GM23248 (cell line): ENCODE measurements around the gene NSA2.

Experiments used
- EZH2 ChIP-seq: fragments of 200-600 bp; sonication (generic); IDR thresholded peaks from 2 replicates; pipeline ENCODE4 v1.6.1; 2018; ENCODE audit warnings: antibody characterized with exemption, mild to moderate bottlenecking; ENCODE audit not compliant: insufficient read depth, poor library complexity, severe bottlenecking
- EZH2phosphoT487 ChIP-seq: fragments of 200-600 bp; sonication (generic); IDR thresholded peaks from 2 replicates; pipeline ENCODE4 v1.6.1; 2018; ENCODE audit warnings: antibody characterized with exemption, moderate library complexity, mild to moderate bottlenecking, low read depth; ENCODE audit not compliant: insufficient read depth

- TF ChIP-seq EZH2 (no peak), EZH2phosphoT487 (no peak)
These were observed 497 bp downstream of the NSA2 start for GRCh38 chr5:74767579-74767913.
